ENCODE results near the gene C14orf180.

- no peak for TF ChIP-seq POLR2AphosphoS2 (conservative IDR thresholded peaks at IDR 0.05; ENCODE audit: low read length)
- TF ChIP-seq SREBF2 (IDR thresholded peaks at IDR 0.05): no peak
- TF ChIP-seq FOXS1 (CRISPR knock-in tag; IDR thresholded peaks at IDR 0.05): no peak
- no peak for TF ChIP-seq RFX5 (IDR thresholded peaks at IDR 0.05)
- TF ChIP-seq, protein P1, sequence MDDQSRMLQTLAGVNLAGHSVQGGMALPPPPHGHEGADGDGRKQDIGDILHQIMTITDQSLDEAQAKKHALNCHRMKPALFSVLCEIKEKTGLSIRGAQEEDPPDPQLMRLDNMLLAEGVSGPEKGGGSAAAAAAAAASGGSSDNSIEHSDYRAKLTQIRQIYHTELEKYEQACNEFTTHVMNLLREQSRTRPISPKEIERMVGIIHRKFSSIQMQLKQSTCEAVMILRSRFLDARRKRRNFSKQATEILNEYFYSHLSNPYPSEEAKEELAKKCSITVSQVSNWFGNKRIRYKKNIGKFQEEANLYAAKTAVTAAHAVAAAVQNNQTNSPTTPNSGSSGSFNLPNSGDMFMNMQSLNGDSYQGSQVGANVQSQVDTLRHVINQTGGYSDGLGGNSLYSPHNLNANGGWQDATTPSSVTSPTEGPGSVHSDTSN (IDR thresholded peaks at IDR 0.05): no peak
- no peak for TF ChIP-seq ELK1 (IDR thresholded peaks at IDR 0.05; ENCODE audit: low read depth, low read length)
Observed at GRCh38 chr14:104550861-104551728, 28.5 kb upstream of the C14orf180 start.
